ENCODE measurements around the gene FCGR2B.
"Not testable (repeated sequence)": the region's sequence is repeated elsewhere in the genome, so short reads cannot be mapped to it uniquely, and the experiment has no call there.

DNA sequence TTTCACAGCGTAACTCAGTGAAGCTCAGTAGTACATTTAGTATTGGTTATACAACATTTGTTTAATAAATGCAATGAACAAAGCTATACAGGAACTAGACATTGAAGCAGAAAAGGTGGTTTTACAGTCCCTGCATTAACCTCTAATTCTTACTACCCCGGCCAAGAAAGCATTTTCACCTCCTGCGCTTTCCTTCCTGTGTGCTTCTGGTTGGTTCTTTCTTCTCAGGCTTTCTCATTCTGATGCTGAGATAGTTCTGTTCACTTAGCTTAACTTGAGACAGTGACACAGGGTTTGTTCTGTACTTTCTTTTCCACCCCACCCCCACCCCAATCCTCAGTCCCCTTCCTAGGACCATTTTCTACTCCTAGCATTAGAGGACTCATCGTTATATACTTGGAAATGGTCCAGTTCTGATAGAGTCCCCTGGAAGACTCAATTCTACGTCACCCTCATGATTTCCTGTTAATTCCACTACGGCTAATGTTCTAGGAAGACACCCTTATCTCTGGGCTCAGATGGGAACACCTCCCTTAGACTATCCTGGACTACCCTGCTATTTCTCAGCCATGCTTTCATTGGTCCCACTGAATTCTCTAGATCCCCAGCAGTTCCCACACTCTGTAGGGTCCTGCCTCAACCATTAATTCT is 39.4 kb upstream of the FCGR2B start:
- TF ChIP-seq, protein P1, sequence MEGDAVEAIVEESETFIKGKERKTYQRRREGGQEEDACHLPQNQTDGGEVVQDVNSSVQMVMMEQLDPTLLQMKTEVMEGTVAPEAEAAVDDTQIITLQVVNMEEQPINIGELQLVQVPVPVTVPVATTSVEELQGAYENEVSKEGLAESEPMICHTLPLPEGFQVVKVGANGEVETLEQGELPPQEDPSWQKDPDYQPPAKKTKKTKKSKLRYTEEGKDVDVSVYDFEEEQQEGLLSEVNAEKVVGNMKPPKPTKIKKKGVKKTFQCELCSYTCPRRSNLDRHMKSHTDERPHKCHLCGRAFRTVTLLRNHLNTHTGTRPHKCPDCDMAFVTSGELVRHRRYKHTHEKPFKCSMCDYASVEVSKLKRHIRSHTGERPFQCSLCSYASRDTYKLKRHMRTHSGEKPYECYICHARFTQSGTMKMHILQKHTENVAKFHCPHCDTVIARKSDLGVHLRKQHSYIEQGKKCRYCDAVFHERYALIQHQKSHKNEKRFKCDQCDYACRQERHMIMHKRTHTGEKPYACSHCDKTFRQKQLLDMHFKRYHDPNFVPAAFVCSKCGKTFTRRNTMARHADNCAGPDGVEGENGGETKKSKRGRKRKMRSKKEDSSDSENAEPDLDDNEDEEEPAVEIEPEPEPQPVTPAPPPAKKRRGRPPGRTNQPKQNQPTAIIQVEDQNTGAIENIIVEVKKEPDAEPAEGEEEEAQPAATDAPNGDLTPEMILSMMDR (IDR thresholded peaks at IDR 0.05; ENCODE audit: borderline replicate concordance, extremely low read depth, low read length, poor library complexity, severe bottlenecking): not testable (repeated sequence)
- TF ChIP-seq EZH2 (IDR thresholded peaks at IDR 0.05; ENCODE audit: borderline replicate concordance, low read depth, low read length, severe bottlenecking): not testable (repeated sequence)

Data from DND-41 (cell line).